Keratinocyte (primary cell): ENCODE measurements around the gene MAN1C1. TPM values are rescaled to one million over a fixed set of nuclear protein-coding genes. Genes with fewer than 3 reads are reported as not detected.

Experiments used
- DNase-seq: peaks from one replicate; pipeline ENCODE4 v3.0.0-alpha.2; 2011; ENCODE audit warnings: low read depth, missing footprints, low spot score
- FAIRE-seq: peaks from 2 replicates; lab custom pipeline; 2011; peaks lifted over from hg19 to GRCh38; lab: Jason Lieb, UNC
- H2AFZ ChIP-seq: 2 replicates; pipeline ENCODE4 v1.6.0; 2012; ENCODE audit warnings: low read length, control low read depth, inconsistent platforms; ENCODE audit not compliant: control insufficient read depth
- H3K27ac ChIP-seq: 2 replicates; pipeline ENCODE4 v1.5.1; 2011; ENCODE audit warnings: low read length; ENCODE audit not compliant: control insufficient read depth, insufficient read depth
- H3K27me3 ChIP-seq: 3 replicates; pipeline ENCODE4 v1.6.0; 2011; ENCODE audit warnings: low read length; ENCODE audit not compliant: control insufficient read depth, insufficient read depth; ENCODE audit errors: extremely low read depth
- H3K36me3 ChIP-seq, 2 experiments: 2 replicates in 1 of 2; 3 replicates in 1 of 2; pipeline ENCODE4 v1.5.1; 2011; ENCODE audit warnings: low read length in 2 of 2, mild to moderate bottlenecking in 1 of 2; ENCODE audit not compliant: control insufficient read depth in 2 of 2, insufficient read depth in 2 of 2; ENCODE audit errors: extremely low read depth in 1 of 2
- H3K4me1 ChIP-seq: 3 replicates; pipeline ENCODE4 v1.5.1; 2011; ENCODE audit warnings: low read length; ENCODE audit not compliant: control insufficient read depth, insufficient read depth; ENCODE audit errors: extremely low read depth
- H3K4me2 ChIP-seq: 3 replicates; pipeline ENCODE4 v1.6.0; 2011; ENCODE audit warnings: low read depth, low read length; ENCODE audit not compliant: control insufficient read depth, insufficient read depth; ENCODE audit errors: extremely low read depth
- H3K4me3 ChIP-seq, 3 experiments: fragments of 200-600 bp in 1 of 3; sonication (generic) in 1 of 3; 2 replicates in 2 of 3; 3 replicates in 1 of 3; pipeline ENCODE4 v1.5.1; 2011 to 2016; ENCODE audit warnings: low read length in 3 of 3, mild to moderate bottlenecking in 3 of 3, control low read depth in 2 of 3, inconsistent platforms in 1 of 3, low read depth in 1 of 3, mixed read lengths in 1 of 3, mixed run types in 1 of 3, moderate library complexity in 1 of 3; ENCODE audit not compliant: control insufficient read depth in 2 of 3, insufficient read depth in 2 of 3; ENCODE audit errors: extremely low read depth in 1 of 3
- H3K79me2 ChIP-seq: 2 replicates; pipeline ENCODE4 v1.6.0; 2012; ENCODE audit warnings: low read length; ENCODE audit not compliant: control insufficient read depth, insufficient read depth
- H3K9ac ChIP-seq: 3 replicates; pipeline ENCODE4 v1.6.0; 2011; ENCODE audit warnings: low read length; ENCODE audit not compliant: control insufficient read depth, insufficient read depth; ENCODE audit errors: extremely low read depth
- H3K9me1 ChIP-seq: 3 replicates; pipeline ENCODE4 v1.6.0; 2011; ENCODE audit warnings: low read length; ENCODE audit not compliant: control insufficient read depth, insufficient read depth; ENCODE audit errors: extremely low read depth
- H3K9me3 ChIP-seq: 2 replicates; pipeline ENCODE4 v1.5.1; 2012; ENCODE audit warnings: low read depth, low read length; ENCODE audit not compliant: control insufficient read depth
- H4K20me1 ChIP-seq: 3 replicates; pipeline ENCODE4 v1.6.0; 2011; ENCODE audit warnings: low read length; ENCODE audit not compliant: control insufficient read depth, insufficient read depth; ENCODE audit errors: extremely low read depth
- CTCF ChIP-seq, 3 experiments: IDR thresholded peaks in 1 of 3; conservative IDR thresholded peaks in 1 of 3; optimal IDR thresholded peaks in 1 of 3; 2 replicates in 2 of 3; 3 replicates in 1 of 3; pipeline versions ENCODE3 to v1.5.1; 2011; ENCODE audit warnings: low read length in 3 of 3, mild to moderate bottlenecking in 3 of 3, moderate library complexity in 2 of 3, control low read depth in 1 of 3, inconsistent platforms in 1 of 3; ENCODE audit not compliant: insufficient read depth in 2 of 3; ENCODE audit errors: extremely low read depth in 1 of 3
- EZH2 ChIP-seq: IDR thresholded peaks from one replicate; pipeline ENCODE4 v1.6.1; 2012; ENCODE audit warnings: inconsistent platforms, mild to moderate bottlenecking, low read length, moderate library complexity
- dilution Hi-C: fragments of 300-500 bp; cut with MboI; formaldehyde crosslinking; loops from one replicate; pipeline ENCODE4 v1.7.0; 2020; ENCODE audit warnings: low sequenced_read_pairs; ENCODE audit not compliant: extremely low pct_ligation_motif_present
- polyA plus RNA-seq, 5 experiments: library from polyadenylated mRNA; depleted of rRNA in 3 of 5; stranded (reverse) in 3 of 5; stranded (forward) in 1 of 5; unstranded in 1 of 5; fragments of >200 nt; gene quantifications; 1 replicate in 1 of 5; 2 replicates in 3 of 5; 3 replicates in 1 of 5; pipeline versions ENCODE4 v1.2.1 to v1.2.3, GENCODE V29; 2011 to 2012; ENCODE audit warnings: missing spikeins in 2 of 5, low read depth in 1 of 5, low replicate concordance in 1 of 5

Gene MAN1C1
- polyA plus RNA-seq, 1 donor (not counting 4 experiments of a cell fraction or from before 2014, with no cell fraction given) = 0.07 TPM

GRCh38 chr1:25700626-25701025 is 84.0 kb downstream of the MAN1C1 start:
- peak in 2 of 3 experiments; percentile 16 to 23 for TF ChIP-seq CTCF (optimal IDR thresholded peaks at IDR 0.05 in 1 of 3, IDR thresholded peaks at IDR 0.05 in 1 of 3, conservative IDR thresholded peaks at IDR 0.05 in 1 of 3; ENCODE audit: extremely low read depth in 1 of 3, insufficient read depth in 2 of 3, low read length in 3 of 3)
- TF ChIP-seq EZH2 = no peak
- no peaks in the 10 kb centered on the region for H3K9me3 ChIP-seq
- no peaks in the 10 kb centered on the region for H3K79me2 ChIP-seq
- H4K20me1 ChIP-seq = no peaks in the 10 kb centered on the region
- H3K27ac ChIP-seq = no peak overlapping the region
- H3K36me3 ChIP-seq = no peaks in the 10 kb centered on the region
- peaks cover 27% of the 10 kb centered on the region for H3K4me1 ChIP-seq
- H2AFZ ChIP-seq = no peak overlapping the region
- DNase-seq = no peak
- no peaks in the 10 kb centered on the region for H3K9me1 ChIP-seq
- FAIRE-seq = no peak
- no peak overlapping the region for H3K4me3 ChIP-seq
- dilution Hi-C loops = no loop called here
- H3K4me2 ChIP-seq = no peak overlapping the region
- H3K27me3 ChIP-seq = no peaks in the 10 kb centered on the region
- no peak overlapping the region for H3K9ac ChIP-seq

GRCh38 chr1:25701030-25701785 is 84.6 kb downstream of the MAN1C1 start:
- H3K4me1 ChIP-seq = peaks cover 21% of the 10 kb centered on the region
- no peaks in the 10 kb centered on the region for H4K20me1 ChIP-seq
- TF ChIP-seq CTCF (optimal IDR thresholded peaks at IDR 0.05 in 1 of 3, IDR thresholded peaks at IDR 0.05 in 1 of 3, conservative IDR thresholded peaks at IDR 0.05 in 1 of 3; ENCODE audit: extremely low read depth in 1 of 3, insufficient read depth in 2 of 3, low read length in 3 of 3) (no peak), EZH2 (no peak)
- no peaks in the 10 kb centered on the region for H3K9me1 ChIP-seq
- FAIRE-seq (no peak), DNase-seq (no peak)
- H3K4me3 ChIP-seq = no peak overlapping the region
- no peaks in the 10 kb centered on the region for H3K79me2 ChIP-seq
- H3K36me3 ChIP-seq = no peaks in the 10 kb centered on the region
- H3K9me3 ChIP-seq = no peaks in the 10 kb centered on the region
- H3K27me3 ChIP-seq = no peaks in the 10 kb centered on the region
- dilution Hi-C loops = no loop called here
- no peak overlapping the region for H3K9ac ChIP-seq
- no peak overlapping the region for H3K27ac ChIP-seq
- no peak overlapping the region for H3K4me2 ChIP-seq
- no peak overlapping the region for H2AFZ ChIP-seq
